Tongue (tissue), 2 donors: ENCODE measurements around the gene EXOC1L. TPM values are rescaled to one million over a fixed set of nuclear protein-coding genes. Genes with fewer than 3 reads are reported as not detected.
"Not testable (repeated sequence)": the region's sequence is repeated elsewhere in the genome, so short reads cannot be mapped to it uniquely, and the experiment has no call there.

ENCODE experiments used
- DNase-seq: peaks from one replicate; pipeline ENCODE4 v3.0.0-alpha.2; 2015
- total RNA-seq: library from RNA; depleted of rRNA; stranded (reverse); fragments of >200 nt; gene quantifications from one replicate; pipeline ENCODE4 v1.2.3, GENCODE V29; 2014

Gene EXOC1L
- total RNA-seq, 1 donor from 2014 or later: not detected

- DNase-seq: no peak
Observed at GRCh38 chr4:55838952-55839351, 19.4 kb downstream of the EXOC1L start.

- no peak for DNase-seq
Observed at GRCh38 chr4:55840956-55841355, 21.4 kb downstream of the EXOC1L start.

- not testable (repeated sequence) for DNase-seq
Observed at GRCh38 chr4:55841373-55842239, 22.0 kb downstream of the EXOC1L start.

- not testable (repeated sequence) for DNase-seq
Observed at GRCh38 chr4:55842312-55842711, 22.7 kb downstream of the EXOC1L start.

GRCh38 chr4:55849724-55850123, 30.1 kb downstream of the EXOC1L start:
- no peak for DNase-seq

GRCh38 chr4:55851885-55852284, 32.3 kb downstream of the EXOC1L start:
- DNase-seq: no peak

GRCh38 chr4:55853484-55854046, 34.0 kb downstream of the EXOC1L start, which contains the start of gene EXOC1:
Gene EXOC1 (plus strand): TSS chr4:55853648. CDS start chr4:55858324, 4,676 bp downstream.
- DNase-seq: peak; percentile 99

GRCh38 chr4:55854129-55854528, 34.5 kb downstream of the EXOC1L start:
- DNase-seq: peak; percentile 12

GRCh38 chr4:55857586-55857985, 38.0 kb downstream of the EXOC1L start:
- no peak for DNase-seq

- DNase-seq: no peak
Observed at GRCh38 chr4:55859711-55860110, 40.1 kb downstream of the EXOC1L start.

GRCh38 chr4:55864577-55865223, 45.1 kb downstream of the EXOC1L start:
- no peak for DNase-seq

- no peak for DNase-seq
Observed at GRCh38 chr4:55865228-55865806, 45.7 kb downstream of the EXOC1L start.

- DNase-seq: peak; percentile 15
Observed at GRCh38 chr4:55866290-55866907, 46.8 kb downstream of the EXOC1L start.

GRCh38 chr4:55866973-55867574, 47.5 kb downstream of the EXOC1L start:
- peak; percentile 67 for DNase-seq

- no peak for DNase-seq
Observed at GRCh38 chr4:55868581-55869090, 49.0 kb downstream of the EXOC1L start.

- no peak for DNase-seq
Observed at GRCh38 chr4:55871299-55871800, 51.8 kb downstream of the EXOC1L start.

GRCh38 chr4:55874831-55875230, 55.2 kb downstream of the EXOC1L start:
- no peak for DNase-seq

GRCh38 chr4:55876387-55876786, 56.8 kb downstream of the EXOC1L start:
- no peak for DNase-seq

GRCh38 chr4:55879224-55879623, 59.6 kb downstream of the EXOC1L start:
- DNase-seq: no peak

- no peak for DNase-seq
Observed at GRCh38 chr4:55880652-55881280, 61.2 kb downstream of the EXOC1L start.
